Measurements from ENCODE around the gene FCN1. TPM values are rescaled to one million over a fixed set of nuclear protein-coding genes. Genes with fewer than 3 reads are reported as not detected.

The FCN1 gene
- total RNA-seq, 1 donor = 10.5 TPM

GRCh38 chr9:134880484-134881312 lies 37.0 kb downstream of the FCN1 start, which contains the start of gene FCN2:
Gene FCN2, plus strand, starts transcription at chr9:134880810. Its CDS starts 12 bp downstream, at chr9:134880822.
- no peak for DNase-seq (ENCODE audit: low read depth in 2 of 3, low spot score in 2 of 3)

- DNase-seq (ENCODE audit: low read depth in 2 of 3, low spot score in 2 of 3) = no peak
Observed at GRCh38 chr9:134879664-134880483, 37.8 kb downstream of the FCN1 start.

GRCh38 chr9:134877541-134877940 lies 40.2 kb downstream of the FCN1 start:
- DNase-seq (ENCODE audit: low read depth in 2 of 3, low spot score in 2 of 3) = no peak

GRCh38 chr9:134875371-134875770 lies 42.3 kb downstream of the FCN1 start:
- DNase-seq (ENCODE audit: low read depth in 2 of 3, low spot score in 2 of 3) = no peak

- DNase-seq (ENCODE audit: low read depth in 2 of 3, low spot score in 2 of 3) = no peak
Observed at GRCh38 chr9:134872482-134873231, 45.1 kb downstream of the FCN1 start.

- no peak for DNase-seq (ENCODE audit: low read depth in 2 of 3, low spot score in 2 of 3)
Observed at GRCh38 chr9:134871697-134872340, 45.9 kb downstream of the FCN1 start.

- no peak for DNase-seq (ENCODE audit: low read depth in 2 of 3, low spot score in 2 of 3)
Observed at GRCh38 chr9:134870746-134871662, 46.7 kb downstream of the FCN1 start.

- DNase-seq (ENCODE audit: low read depth in 2 of 3, low spot score in 2 of 3) = no peak
Observed at GRCh38 chr9:134870301-134870694, 47.4 kb downstream of the FCN1 start.

- DNase-seq (ENCODE audit: low read depth in 2 of 3, low spot score in 2 of 3) = no peak
Observed at GRCh38 chr9:134869554-134870300, 48.0 kb downstream of the FCN1 start.

- no peak for DNase-seq (ENCODE audit: low read depth in 2 of 3, low spot score in 2 of 3)
Observed at GRCh38 chr9:134868751-134869553, 48.8 kb downstream of the FCN1 start.

- DNase-seq (ENCODE audit: low read depth in 2 of 3, low spot score in 2 of 3) = no peak
Observed at GRCh38 chr9:134867917-134868750, 49.6 kb downstream of the FCN1 start.

- DNase-seq (ENCODE audit: low read depth in 2 of 3, low spot score in 2 of 3) = no peak
Observed at GRCh38 chr9:134864821-134865190, 52.9 kb downstream of the FCN1 start.

- DNase-seq (ENCODE audit: low read depth in 2 of 3, low spot score in 2 of 3) = no peak
Observed at GRCh38 chr9:134863941-134864820, 53.5 kb downstream of the FCN1 start.

GRCh38 chr9:134863306-134863902 lies 54.3 kb downstream of the FCN1 start:
- no peak for DNase-seq (ENCODE audit: low read depth in 2 of 3, low spot score in 2 of 3)

- no peak for DNase-seq (ENCODE audit: low read depth in 2 of 3, low spot score in 2 of 3)
Observed at GRCh38 chr9:134861595-134862334, 55.9 kb downstream of the FCN1 start.
